ENCODE data around the gene ITGA2.

DNA sequence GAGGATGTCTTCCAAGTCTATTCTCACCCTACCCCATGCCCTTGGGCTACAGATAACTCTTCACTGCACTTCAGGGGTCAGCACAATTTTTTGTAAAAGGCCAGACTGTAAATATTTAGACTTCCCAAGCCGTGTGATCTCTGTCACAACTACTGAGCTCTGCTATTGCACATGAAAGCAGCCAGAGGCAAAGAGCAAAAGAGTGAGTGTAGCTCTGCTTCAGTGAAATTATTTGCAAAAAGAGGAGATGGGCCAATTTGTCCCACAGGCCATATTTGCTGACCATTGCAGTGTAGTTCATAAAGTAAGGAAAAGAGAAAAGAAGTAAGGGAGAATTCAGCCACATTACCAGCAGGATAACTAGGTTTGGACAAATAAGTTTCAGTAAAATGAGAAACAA is 127.4 kb downstream of the ITGA2 start:
- TF ChIP-seq, protein P1, sequence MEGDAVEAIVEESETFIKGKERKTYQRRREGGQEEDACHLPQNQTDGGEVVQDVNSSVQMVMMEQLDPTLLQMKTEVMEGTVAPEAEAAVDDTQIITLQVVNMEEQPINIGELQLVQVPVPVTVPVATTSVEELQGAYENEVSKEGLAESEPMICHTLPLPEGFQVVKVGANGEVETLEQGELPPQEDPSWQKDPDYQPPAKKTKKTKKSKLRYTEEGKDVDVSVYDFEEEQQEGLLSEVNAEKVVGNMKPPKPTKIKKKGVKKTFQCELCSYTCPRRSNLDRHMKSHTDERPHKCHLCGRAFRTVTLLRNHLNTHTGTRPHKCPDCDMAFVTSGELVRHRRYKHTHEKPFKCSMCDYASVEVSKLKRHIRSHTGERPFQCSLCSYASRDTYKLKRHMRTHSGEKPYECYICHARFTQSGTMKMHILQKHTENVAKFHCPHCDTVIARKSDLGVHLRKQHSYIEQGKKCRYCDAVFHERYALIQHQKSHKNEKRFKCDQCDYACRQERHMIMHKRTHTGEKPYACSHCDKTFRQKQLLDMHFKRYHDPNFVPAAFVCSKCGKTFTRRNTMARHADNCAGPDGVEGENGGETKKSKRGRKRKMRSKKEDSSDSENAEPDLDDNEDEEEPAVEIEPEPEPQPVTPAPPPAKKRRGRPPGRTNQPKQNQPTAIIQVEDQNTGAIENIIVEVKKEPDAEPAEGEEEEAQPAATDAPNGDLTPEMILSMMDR (conservative IDR thresholded peaks at IDR 0.05), result no peak
- no peak for TF ChIP-seq ZFX (IDR thresholded peaks at IDR 0.05)

All from C4-2B (cell line).